ENCODE measurements around the gene MLIP.
"Not testable (repeated sequence)": the region's sequence is repeated elsewhere in the genome, so short reads cannot be mapped to it uniquely, and the experiment has no call there.

The MLIP gene

GRCh38 chr6:54140811-54141210 lies 29.6 kb downstream of the MLIP start:
- DNase-seq (ENCODE audit: low read depth): no peak

GRCh38 chr6:54142889-54143519 lies 31.8 kb downstream of the MLIP start:
- no peak for DNase-seq (ENCODE audit: low read depth)

GRCh38 chr6:54151861-54152260 lies 40.6 kb downstream of the MLIP start:
- no peak for DNase-seq (ENCODE audit: low read depth)

- DNase-seq (ENCODE audit: low read depth): no peak
These were observed 45.5 kb downstream of the MLIP start for GRCh38 chr6:54156650-54157250.

- no peak for DNase-seq (ENCODE audit: low read depth)
These were observed 46.2 kb downstream of the MLIP start for GRCh38 chr6:54157405-54157804.

GRCh38 chr6:54173089-54173488 lies 61.8 kb downstream of the MLIP start:
- DNase-seq (ENCODE audit: low read depth): peak; percentile 32

- no peak for DNase-seq (ENCODE audit: low read depth)
These were observed 67.9 kb downstream of the MLIP start for GRCh38 chr6:54179152-54179551.

- DNase-seq (ENCODE audit: low read depth): no peak
These were observed 72.4 kb downstream of the MLIP start for GRCh38 chr6:54183616-54184015.

GRCh38 chr6:54185885-54186284 lies 74.6 kb downstream of the MLIP start:
- DNase-seq (ENCODE audit: low read depth): no peak

GRCh38 chr6:54188846-54189245 lies 77.6 kb downstream of the MLIP start:
- no peak for DNase-seq (ENCODE audit: low read depth)

- peak; percentile 39 for DNase-seq (ENCODE audit: low read depth)
These were observed 80.2 kb downstream of the MLIP start for GRCh38 chr6:54191461-54191860.

- DNase-seq (ENCODE audit: low read depth): no peak
These were observed 81.8 kb downstream of the MLIP start for GRCh38 chr6:54192993-54193392.

- DNase-seq (ENCODE audit: low read depth): no peak
These were observed 82.3 kb downstream of the MLIP start for GRCh38 chr6:54193560-54193959.

GRCh38 chr6:54194067-54194466 lies 82.8 kb downstream of the MLIP start:
- peak; percentile 58 for DNase-seq (ENCODE audit: low read depth)

GRCh38 chr6:54195637-54196036 lies 84.4 kb downstream of the MLIP start:
- DNase-seq (ENCODE audit: low read depth): no peak

- no peak for DNase-seq (ENCODE audit: low read depth)
These were observed 85.7 kb downstream of the MLIP start for GRCh38 chr6:54196905-54197304.

GRCh38 chr6:54198134-54198533 lies 86.9 kb downstream of the MLIP start:
- DNase-seq (ENCODE audit: low read depth): no peak

GRCh38 chr6:54203474-54204035 lies 92.3 kb downstream of the MLIP start:
- not testable (repeated sequence) for DNase-seq (ENCODE audit: low read depth)

- DNase-seq (ENCODE audit: low read depth): no peak
These were observed 93.8 kb downstream of the MLIP start for GRCh38 chr6:54204921-54205591.

GRCh38 chr6:54206510-54206909 lies 95.3 kb downstream of the MLIP start:
- peak; percentile 19 for DNase-seq (ENCODE audit: low read depth)

GRCh38 chr6:54209983-54210382 lies 98.7 kb downstream of the MLIP start:
- DNase-seq (ENCODE audit: low read depth): not testable (repeated sequence)

- DNase-seq (ENCODE audit: low read depth): no peak
These were observed 103.0 kb downstream of the MLIP start for GRCh38 chr6:54214286-54214685.

GRCh38 chr6:54216336-54216735 lies 105.1 kb downstream of the MLIP start:
- DNase-seq (ENCODE audit: low read depth): no peak
